ENCODE data around the gene ERFL.

Gene ERFL

GRCh38 chr19:41928221-41928683 lies at the start of gene ERFL:
TSS of gene ERFL (minus strand) at chr19:41928449. CDS start at chr19:41912919, 15,530 bp downstream.
- peak within 1 kb of the TSS; percentile 21; the same call in 1 of the 2 replicates for H3K27ac ChIP-seq
- TF ChIP-seq CTCF (conservative IDR thresholded peaks at IDR 0.05), result 0 out of 2 replicates have a peak, but pooled peaks have one; percentile 11

GRCh38 chr19:41977916-41978315 lies 49.7 kb upstream of the ERFL start:
- H3K27ac ChIP-seq, result no peak overlapping the region
- no peak for TF ChIP-seq CTCF (conservative IDR thresholded peaks at IDR 0.05)

GRCh38 chr19:41974652-41975051 lies 46.4 kb upstream of the ERFL start:
- no peak for TF ChIP-seq CTCF (conservative IDR thresholded peaks at IDR 0.05)

GRCh38 chr19:41971363-41971762 lies 43.1 kb upstream of the ERFL start:
- no peak overlapping the region for H3K27ac ChIP-seq
- TF ChIP-seq CTCF (conservative IDR thresholded peaks at IDR 0.05), result no peak

More at GRCh38 chr19:41974652-41975051, 46.4 kb upstream of the ERFL start:
- H3K27ac ChIP-seq, result no peak overlapping the region

- no peak for TF ChIP-seq CTCF (conservative IDR thresholded peaks at IDR 0.05)
- no peak overlapping the region for H3K27ac ChIP-seq
Measured at GRCh38 chr19:41969772-41970458, 41.7 kb upstream of the ERFL start.

GRCh38 chr19:41968751-41969595 lies 40.7 kb upstream of the ERFL start:
- TF ChIP-seq CTCF (conservative IDR thresholded peaks at IDR 0.05), result no peak
- no peak overlapping the region for H3K27ac ChIP-seq

GRCh38 chr19:41967054-41967783 lies 39.0 kb upstream of the ERFL start:
- no peak for TF ChIP-seq CTCF (conservative IDR thresholded peaks at IDR 0.05)
- H3K27ac ChIP-seq, result no peak overlapping the region
